ENCODE measurements around the gene CRIP2.

- no peak for TF ChIP-seq CTCF (IDR thresholded peaks at IDR 0.05)
- TF ChIP-seq POLR2A (IDR thresholded peaks at IDR 0.05), result no peak
Observed at GRCh38 chr14:105427412-105427811, 47.2 kb upstream of the CRIP2 start.
